HG02981 (cell line): ENCODE measurements around the gene EPN3.

Experiments
- ATAC-seq: cut with Tn5 transposase; IDR thresholded peaks from one replicate; pipeline ENCODE4 v1.9.1; 2021; ENCODE audit warnings: mild to moderate bottlenecking, moderate library complexity; ENCODE audit not compliant: unreplicated experiment

Gene EPN3

GRCh38 chr17:50508573-50509460 is 23.7 kb upstream of the EPN3 start:
- no peak for ATAC-seq

GRCh38 chr17:50511058-50511457 is 21.5 kb upstream of the EPN3 start:
- peak; percentile 88 for ATAC-seq

GRCh38 chr17:50513495-50513894 is 19.0 kb upstream of the EPN3 start:
- no peak for ATAC-seq

GRCh38 chr17:50514388-50514787 is 18.1 kb upstream of the EPN3 start:
- no peak for ATAC-seq

GRCh38 chr17:50514936-50515702 is 17.4 kb upstream of the EPN3 start:
- ATAC-seq: no peak

GRCh38 chr17:50517011-50517410 is 15.5 kb upstream of the EPN3 start:
- ATAC-seq: no peak

GRCh38 chr17:50517504-50518383 is 14.8 kb upstream of the EPN3 start:
- no peak for ATAC-seq

GRCh38 chr17:50518384-50519023 is 14.0 kb upstream of the EPN3 start:
- no peak for ATAC-seq

GRCh38 chr17:50519141-50519834 is 13.2 kb upstream of the EPN3 start:
- no peak for ATAC-seq

- no peak for ATAC-seq
These were observed 12.1 kb upstream of the EPN3 start for GRCh38 chr17:50520483-50520882.

GRCh38 chr17:50521514-50521913 is 11.0 kb upstream of the EPN3 start:
- no peak for ATAC-seq

- ATAC-seq: no peak
These were observed 9.8 kb upstream of the EPN3 start for GRCh38 chr17:50522766-50523165.

- no peak for ATAC-seq
These were observed 9.3 kb upstream of the EPN3 start for GRCh38 chr17:50523208-50523607.

GRCh38 chr17:50524838-50525237 is 7.7 kb upstream of the EPN3 start:
- ATAC-seq: no peak

- ATAC-seq: no peak
These were observed 5.3 kb upstream of the EPN3 start for GRCh38 chr17:50527155-50527762.

- ATAC-seq: no peak
These were observed 4.5 kb upstream of the EPN3 start for GRCh38 chr17:50527949-50528474.

GRCh38 chr17:50529849-50530248 is 2.7 kb upstream of the EPN3 start:
- ATAC-seq: no peak

GRCh38 chr17:50531428-50532025 is 1.0 kb upstream of the EPN3 start:
- ATAC-seq: no peak

- no peak for ATAC-seq
These were observed 650 bp downstream of the EPN3 start for GRCh38 chr17:50533185-50533584.
